SU-DHL-6 (cell line): ENCODE results near the gene UPB1.

Experiments used
- H2AFZ ChIP-seq: fragments of 200-600 bp; sonication (generic); 2 replicates; pipeline ENCODE4 v1.6.1; 2014; ENCODE audit warnings: low read depth, mild to moderate bottlenecking, moderate library complexity, mixed read lengths, antibody characterized with exemption, low read length; ENCODE audit not compliant: severe bottlenecking
- H3F3A ChIP-seq: fragments of 200-600 bp; shearing (Covaris generic); 2 replicates; pipeline ENCODE4 v1.6.0; 2016; ENCODE audit warnings: antibody characterized with exemption, mild to moderate bottlenecking; ENCODE audit not compliant: insufficient read depth
- H3K27ac ChIP-seq: fragments of 200-600 bp; sonication (generic); 2 replicates; pipeline ENCODE4 v1.5.1; 2016; ENCODE audit warnings: low read depth, mild to moderate bottlenecking, low read length, moderate library complexity, mixed read lengths
- H3K27me3 ChIP-seq: fragments of 200-600 bp; sonication (generic), shearing (Covaris generic); 2 replicates; pipeline ENCODE4 v1.6.0; 2014; ENCODE audit warnings: mild to moderate bottlenecking, low read length
- H3K36me3 ChIP-seq: fragments of 200-600 bp; sonication (generic); 2 replicates; pipeline ENCODE4 v1.6.1; 2014; ENCODE audit warnings: mild to moderate bottlenecking, low read length, mixed read lengths
- H3K4me2 ChIP-seq: fragments of 300-600, 200-600 bp; shearing (Covaris generic), sonication (generic); 2 replicates; pipeline ENCODE4 v1.6.0; 2014; ENCODE audit warnings: low read length, low read depth, mild to moderate bottlenecking; ENCODE audit not compliant: poor library complexity, severe bottlenecking
- H3K4me3 ChIP-seq: fragments of 200-600 bp; sonication (generic); 2 replicates; pipeline ENCODE4 v1.5.1; 2014; ENCODE audit warnings: antibody characterized with exemption, low read length, mild to moderate bottlenecking, mixed read lengths; ENCODE audit not compliant: insufficient read depth, poor library complexity, severe bottlenecking
- H3K79me2 ChIP-seq: fragments of 200-600 bp; sonication (generic); 2 replicates; pipeline ENCODE4 v1.6.1; 2014; ENCODE audit warnings: mild to moderate bottlenecking, low read length, moderate library complexity; ENCODE audit not compliant: insufficient read depth
- H3K9ac ChIP-seq: fragments of 200-600 bp; sonication (generic); 2 replicates; pipeline ENCODE4 v1.7.0; 2014; ENCODE audit warnings: mild to moderate bottlenecking, low read length
- H3K9me2 ChIP-seq: fragments of 200-600 bp; sonication (generic); replicated peaks from 2 replicates; pipeline ENCODE4 v1.6.1; 2014; ENCODE audit warnings: low read length; ENCODE audit not compliant: insufficient read depth
- H3K9me3 ChIP-seq: fragments of 200-600 bp; sonication (generic); 2 replicates; pipeline ENCODE4 v1.6.1; 2014; ENCODE audit warnings: low read length, mixed read lengths; ENCODE audit not compliant: insufficient read depth
- H4K20me1 ChIP-seq: fragments of 200-600 bp; sonication (generic); 2 replicates; pipeline ENCODE4 v1.6.1; 2014; ENCODE audit warnings: low read depth, mild to moderate bottlenecking, antibody characterized with exemption, low read length, moderate library complexity, mixed read lengths
- CTCF ChIP-seq: fragments of 200-600 bp; sonication (generic); IDR thresholded peaks from one replicate; pipeline ENCODE4 v1.5.1; 2017; ENCODE audit warnings: antibody characterized with exemption, mild to moderate bottlenecking, low read length, moderate library complexity; ENCODE audit not compliant: insufficient read depth, poor library complexity, severe bottlenecking
- EZH2phosphoT487 ChIP-seq: fragments of 200-600 bp; sonication (generic), shearing (Covaris generic); conservative IDR thresholded peaks from 2 replicates; pipeline ENCODE4 v1.6.1; 2018; ENCODE audit warnings: mild to moderate bottlenecking, antibody characterized with exemption, low read length, moderate library complexity, mixed read lengths

Gene UPB1

GRCh38 chr22:24500277-24500820 lies 5.2 kb downstream of the UPB1 start:
- no peak for TF ChIP-seq CTCF
- no peak for TF ChIP-seq EZH2phosphoT487
- no peak overlapping the region for H3K4me3 ChIP-seq
- H3K9me3 ChIP-seq = no peaks in the 10 kb centered on the region
- no peaks in the 10 kb centered on the region for H3K36me3 ChIP-seq
- no peak overlapping the region for H3K27ac ChIP-seq
- no peaks in the 10 kb centered on the region for H4K20me1 ChIP-seq
- H3K9me2 ChIP-seq = no peaks in the 10 kb centered on the region
- no peaks in the 10 kb centered on the region for H3F3A ChIP-seq
- no peak overlapping the region for H3K4me2 ChIP-seq
- no peak overlapping the region for H2AFZ ChIP-seq
- H3K79me2 ChIP-seq = no peaks in the 10 kb centered on the region
- H3K9ac ChIP-seq = no peak overlapping the region
- no peaks in the 10 kb centered on the region for H3K27me3 ChIP-seq

- H3K4me3 ChIP-seq = no peak overlapping the region
- TF ChIP-seq CTCF (no peak), EZH2phosphoT487 (no peak)
- H3K27me3 ChIP-seq = no peaks in the 10 kb centered on the region
- H4K20me1 ChIP-seq = no peaks in the 10 kb centered on the region
- H3K79me2 ChIP-seq = no peaks in the 10 kb centered on the region
- H3K9me2 ChIP-seq = no peaks in the 10 kb centered on the region
- no peaks in the 10 kb centered on the region for H3K9me3 ChIP-seq
- H3K36me3 ChIP-seq = no peaks in the 10 kb centered on the region
- no peaks in the 10 kb centered on the region for H3F3A ChIP-seq
- H3K9ac ChIP-seq = no peak overlapping the region
- H2AFZ ChIP-seq = no peak overlapping the region
- H3K27ac ChIP-seq = no peak overlapping the region
- H3K4me2 ChIP-seq = no peak overlapping the region
Measured at GRCh38 chr22:24501301-24502005, 6.3 kb downstream of the UPB1 start.

- Histone ChIP-seq H3K27ac (no peak overlapping the region), H3K9me2 (no peaks in the 10 kb centered on the region), H3K9me3 (no peaks in the 10 kb centered on the region), H2AFZ (no peak overlapping the region), H3K27me3 (no peaks in the 10 kb centered on the region), H3K4me3 (no peak overlapping the region), H3K9ac (no peak overlapping the region), H3F3A (no peaks in the 10 kb centered on the region), H3K79me2 (no peaks in the 10 kb centered on the region), H3K4me2 (no peak overlapping the region), H3K36me3 (no peaks in the 10 kb centered on the region), H4K20me1 (no peaks in the 10 kb centered on the region)
- TF ChIP-seq CTCF (no peak), EZH2phosphoT487 (no peak)
Measured at GRCh38 chr22:24502034-24502433, 6.9 kb downstream of the UPB1 start.
